ENCODE data around the gene PALB2. TPM values are rescaled to one million over a fixed set of nuclear protein-coding genes. Genes with fewer than 3 reads are reported as not detected.

The PALB2 gene
- total RNA-seq, 2 experiments from 2014 or later = 20.3 to 20.8 TPM

DNA sequence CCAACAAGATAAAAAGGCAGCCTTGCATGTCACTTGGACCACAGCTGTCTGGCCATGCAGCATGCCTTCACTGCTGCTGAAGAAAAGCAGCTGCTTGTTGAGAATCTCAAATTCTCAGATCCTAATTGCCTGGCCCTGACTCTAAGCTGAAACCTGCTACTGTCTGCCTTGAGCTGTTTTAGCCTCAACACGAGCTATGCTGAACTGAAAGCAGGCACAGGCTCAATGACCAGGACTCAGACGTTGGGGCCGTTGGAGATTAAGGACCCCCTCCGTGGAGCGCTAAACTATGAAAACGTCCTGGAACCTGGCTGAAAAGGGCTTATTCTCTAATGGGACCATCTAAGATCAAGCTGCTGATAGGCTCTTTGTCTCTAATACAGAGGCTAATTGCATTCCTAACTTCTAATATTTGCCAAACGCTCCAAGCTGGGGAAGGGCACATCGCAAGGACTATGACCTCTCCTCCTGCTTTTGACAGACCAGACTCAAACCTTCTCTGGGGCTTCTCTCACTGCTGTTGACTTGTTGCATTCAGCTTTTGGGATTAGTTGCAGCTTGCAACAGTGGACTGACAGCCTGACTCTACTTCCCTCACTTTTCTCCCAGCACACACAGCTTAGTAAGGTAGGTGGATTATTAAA lies 33.0 kb upstream of the PALB2 start:
- intact Hi-C loops (cut with micrococcal nuclease) = loop anchor here (10.0 kb wide), 1 partner anchor 169 kb away; no protein-coding TSS in a partner anchor

DNA sequence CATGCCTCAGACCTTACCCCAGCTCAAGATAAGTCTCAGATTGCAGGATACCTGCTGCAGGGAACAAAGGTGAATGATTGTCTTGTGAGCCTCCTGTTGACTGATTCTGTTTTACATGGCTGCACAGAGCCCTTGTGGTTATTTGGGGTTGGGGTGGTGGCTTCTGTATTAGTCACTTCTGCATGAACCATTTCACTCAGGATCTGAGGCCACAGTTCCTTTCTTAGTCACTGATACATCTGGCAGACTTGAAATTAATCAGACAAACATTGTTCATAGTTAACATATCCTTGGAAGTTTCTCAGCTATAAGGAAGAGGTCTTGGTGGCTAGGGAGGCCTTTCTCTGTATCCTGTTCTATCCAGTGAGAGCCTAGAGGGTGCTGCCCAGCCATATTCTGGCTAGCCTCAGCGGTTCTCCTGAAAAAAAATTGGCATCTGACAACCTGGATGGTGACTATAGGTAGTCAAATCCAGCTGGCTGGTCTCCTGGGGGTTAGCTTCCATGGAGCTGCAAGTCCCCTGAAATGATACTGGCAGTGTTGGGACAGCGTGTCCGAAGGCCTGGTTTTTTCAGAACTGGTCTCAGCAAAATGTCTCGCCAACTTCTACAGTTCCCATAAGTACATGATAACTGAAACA lies 29.1 kb upstream of the PALB2 start:
- H3K4me1 Mint-ChIP-seq (ENCODE audit: low read depth) = peaks cover 19% of the 10 kb centered on the region
- intact Hi-C loops (cut with micrococcal nuclease) = loop anchor here (1.0 to 10.0 kb wide), 3 partner anchors 18 to 173 kb away; no protein-coding TSS in a partner anchor
- H3K36me3 Mint-ChIP-seq = peaks cover 57% of the 10 kb centered on the region
- DNase-seq = peak; percentile 84
- H3K4me3 Mint-ChIP-seq = no peak overlapping the region
- no peaks in the 10 kb centered on the region for H3K27me3 Mint-ChIP-seq
- no peaks in the 10 kb centered on the region for H3K9me3 Mint-ChIP-seq
- ChIA-PET POLR2A (interaction anchor here (1.0 to 1.7 kb wide), 3 partner anchors 9 to 166 kb away, joined by 4 to 10 read pairs (median 5); partner anchors contain the start of gene PLK1), CTCF (interaction anchor here (0.5 to 1.1 kb wide), 4 partner anchors 15 to 371 kb away, joined by 3 to 6 read pairs (median 4); no protein-coding TSS in a partner anchor)
- peak overlapping the region; percentile 44 for H3K27ac Mint-ChIP-seq

More for the DNA sequence above, 33.0 kb upstream of the PALB2 start:
- Mint-ChIP-seq H3K36me3 (peaks cover 22% of the 10 kb centered on the region), H3K27me3 (no peaks in the 10 kb centered on the region), H3K9me3 (no peaks in the 10 kb centered on the region), H3K4me1 (ENCODE audit: low read depth) (peaks cover 22% of the 10 kb centered on the region), H3K27ac (no peak overlapping the region), H3K4me3 (no peak overlapping the region)
- ChIA-PET CTCF (no interaction called here), POLR2A (no interaction called here)
- DNase-seq = no peak

DNA sequence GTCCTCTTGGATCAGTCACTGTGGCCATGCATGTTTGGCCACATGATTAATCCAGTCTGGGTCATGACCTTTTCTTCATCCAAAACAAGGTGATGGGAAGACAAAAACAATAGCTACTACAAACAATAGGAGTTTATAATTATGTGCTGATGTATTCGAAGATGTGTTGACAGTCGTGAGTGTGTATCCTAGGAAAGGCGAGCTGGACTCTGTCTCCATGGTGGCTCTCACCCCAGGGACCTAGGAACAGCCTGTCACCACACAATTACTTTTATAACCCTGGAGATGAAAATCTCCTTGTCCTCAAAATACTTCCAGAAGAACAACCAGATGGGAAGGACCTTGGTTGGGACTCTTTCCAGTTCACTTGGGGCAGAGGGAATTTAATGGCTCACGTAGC lies 27.8 kb upstream of the PALB2 start:
- H3K4me1 Mint-ChIP-seq (ENCODE audit: low read depth) = peaks cover 23% of the 10 kb centered on the region
- no peaks in the 10 kb centered on the region for H3K27me3 Mint-ChIP-seq
- H3K9me3 Mint-ChIP-seq = no peaks in the 10 kb centered on the region
- no peak overlapping the region for H3K4me3 Mint-ChIP-seq
- intact Hi-C loops (cut with micrococcal nuclease) = no loop called here
- no peak overlapping the region for H3K27ac Mint-ChIP-seq
- CTCF ChIA-PET = interaction anchor here (1.2 to 1.5 kb wide), 2 partner anchors 10 to 72 kb away, joined by 4 read pairs; partner anchors contain the start of gene PLK1
- POLR2A ChIA-PET = interaction anchor here (1.6 kb wide), 1 partner anchor 18 kb away, joined by 5 read pairs; no protein-coding TSS in a partner anchor
- DNase-seq = no peak
- peaks cover 62% of the 10 kb centered on the region for H3K36me3 Mint-ChIP-seq

DNA sequence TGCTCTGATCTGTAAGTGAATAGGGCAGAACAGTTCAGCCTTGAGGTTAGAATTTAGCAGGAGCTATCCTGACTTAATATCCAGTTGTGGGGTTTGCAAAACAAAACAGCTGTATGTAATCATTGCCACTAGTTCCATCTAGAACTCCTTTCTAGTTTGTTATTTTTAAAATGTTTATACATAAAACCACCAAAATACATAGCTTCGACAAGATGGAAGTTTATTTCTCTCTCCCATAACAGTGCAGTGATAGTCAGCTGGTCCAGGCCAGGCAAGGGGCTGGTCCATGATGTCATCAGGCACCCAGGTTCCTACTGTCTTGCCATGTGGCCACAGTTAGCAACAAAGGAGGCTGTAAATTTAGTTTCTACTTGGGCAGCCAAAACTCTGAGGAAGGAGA lies 27.1 kb upstream of the PALB2 start:
- Mint-ChIP-seq H3K36me3 (peaks cover 62% of the 10 kb centered on the region), H3K4me3 (no peak overlapping the region), H3K9me3 (no peaks in the 10 kb centered on the region), H3K27me3 (no peaks in the 10 kb centered on the region), H3K4me1 (ENCODE audit: low read depth) (peaks cover 26% of the 10 kb centered on the region), H3K27ac (no peak overlapping the region)
- ChIA-PET CTCF (interaction anchor here (1.5 kb wide), 1 partner anchor 71 kb away, joined by 4 read pairs; no protein-coding TSS in a partner anchor), POLR2A (no interaction called here)
- no peak for DNase-seq
- intact Hi-C loops (cut with micrococcal nuclease) = no loop called here

DNA sequence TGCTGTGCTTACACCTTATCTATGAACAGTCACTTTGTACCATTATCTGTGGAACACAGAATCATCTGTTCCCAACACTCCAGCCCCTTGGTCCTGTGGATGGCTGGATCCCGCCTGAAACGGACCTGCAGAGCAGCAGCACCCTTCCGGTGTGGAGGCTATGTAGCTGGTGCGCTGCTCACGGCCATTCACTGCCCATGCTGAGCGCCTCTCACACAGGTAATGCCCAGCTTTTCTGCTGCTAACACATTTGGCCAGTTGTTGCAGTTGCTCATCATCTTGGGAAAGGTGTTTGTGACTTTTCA lies 26.2 kb upstream of the PALB2 start:
- no peak for DNase-seq
- peaks cover 67% of the 10 kb centered on the region for H3K36me3 Mint-ChIP-seq
- no peak overlapping the region for H3K27ac Mint-ChIP-seq
- no peaks in the 10 kb centered on the region for H3K9me3 Mint-ChIP-seq
- no peaks in the 10 kb centered on the region for H3K27me3 Mint-ChIP-seq
- intact Hi-C loops (cut with micrococcal nuclease) = no loop called here
- CTCF ChIA-PET = interaction anchor here (1.5 kb wide), 1 partner anchor 70 kb away, joined by 4 read pairs; no protein-coding TSS in a partner anchor
- H3K4me3 Mint-ChIP-seq = no peak overlapping the region
- H3K4me1 Mint-ChIP-seq (ENCODE audit: low read depth) = peaks cover 26% of the 10 kb centered on the region
- POLR2A ChIA-PET = no interaction called here

DNA sequence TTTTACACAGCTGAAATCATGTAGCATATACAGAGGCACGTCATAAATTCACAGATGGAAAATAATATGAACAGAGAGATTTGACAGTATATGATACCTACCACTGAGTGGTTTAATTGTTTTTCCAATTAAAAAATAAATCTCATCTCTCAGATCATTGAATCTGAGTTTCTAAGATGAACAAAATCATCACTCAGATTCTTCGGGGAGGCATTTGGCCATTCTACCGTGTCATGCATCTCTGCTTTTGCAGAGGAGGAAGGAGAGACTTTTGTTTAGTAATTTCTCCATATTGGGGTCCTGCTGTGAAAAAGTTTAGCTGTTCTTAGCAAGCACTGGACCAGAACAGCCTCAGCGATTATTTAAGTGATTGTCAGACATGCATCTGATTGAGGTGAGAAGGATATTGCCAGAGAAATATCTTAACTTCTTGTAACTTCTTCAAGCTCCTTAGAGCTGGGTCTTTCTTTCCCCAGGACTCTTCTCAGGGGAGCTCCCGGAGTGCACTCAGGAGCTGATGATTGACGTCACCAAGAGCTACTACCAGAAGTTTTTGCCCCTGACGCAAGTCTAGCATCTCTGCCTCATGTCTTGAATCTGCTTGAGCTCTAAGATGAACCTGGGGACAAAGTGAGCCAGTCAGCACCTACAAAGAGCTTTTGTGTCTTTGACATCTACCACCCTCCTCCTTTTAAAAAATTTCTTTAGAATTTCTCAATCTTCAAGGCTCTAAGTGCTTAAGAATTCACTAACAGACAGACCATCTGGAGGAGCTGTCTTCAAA lies 25.7 kb upstream of the PALB2 start:
- ChIA-PET POLR2A (no interaction called here), CTCF (no interaction called here)
- Mint-ChIP-seq H3K27ac (no peak overlapping the region), H3K9me3 (no peaks in the 10 kb centered on the region), H3K4me3 (no peak overlapping the region), H3K36me3 (peaks cover 68% of the 10 kb centered on the region), H3K27me3 (no peaks in the 10 kb centered on the region), H3K4me1 (ENCODE audit: low read depth) (peaks cover 26% of the 10 kb centered on the region)
- intact Hi-C loops (cut with micrococcal nuclease) = no loop called here
- DNase-seq = no peak

DNA sequence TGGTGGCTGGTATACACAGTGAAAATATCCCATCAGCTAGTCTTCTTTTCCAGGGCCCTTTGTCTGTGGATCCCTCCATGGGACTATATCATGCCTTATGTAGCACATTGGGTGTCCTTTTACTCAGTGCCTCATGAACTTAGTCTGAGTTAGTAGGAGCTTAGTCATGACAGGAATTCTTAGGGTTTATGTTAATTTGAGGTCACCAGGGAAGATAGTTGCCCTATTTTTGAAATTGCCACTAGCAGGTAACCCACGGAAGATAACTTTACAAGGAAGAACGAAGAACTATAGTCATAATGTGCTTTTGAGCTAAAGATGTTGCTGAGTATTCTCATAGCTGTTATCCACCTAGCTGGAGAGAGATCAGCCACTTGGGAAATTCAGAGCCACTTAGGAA lies 22.8 kb upstream of the PALB2 start:
- no peaks in the 10 kb centered on the region for H3K9me3 Mint-ChIP-seq
- no peak overlapping the region for H3K27ac Mint-ChIP-seq
- CTCF ChIA-PET = no interaction called here
- intact Hi-C loops (cut with micrococcal nuclease) = no loop called here
- no peaks in the 10 kb centered on the region for H3K27me3 Mint-ChIP-seq
- no peak for DNase-seq
- POLR2A ChIA-PET = interaction anchor here (0.6 kb wide), 1 partner anchor 14 kb away, joined by 3 read pairs; no protein-coding TSS in a partner anchor
- peaks cover 11% of the 10 kb centered on the region for H3K4me1 Mint-ChIP-seq (ENCODE audit: low read depth)
- no peak overlapping the region for H3K4me3 Mint-ChIP-seq
- peaks cover 76% of the 10 kb centered on the region for H3K36me3 Mint-ChIP-seq

DNA sequence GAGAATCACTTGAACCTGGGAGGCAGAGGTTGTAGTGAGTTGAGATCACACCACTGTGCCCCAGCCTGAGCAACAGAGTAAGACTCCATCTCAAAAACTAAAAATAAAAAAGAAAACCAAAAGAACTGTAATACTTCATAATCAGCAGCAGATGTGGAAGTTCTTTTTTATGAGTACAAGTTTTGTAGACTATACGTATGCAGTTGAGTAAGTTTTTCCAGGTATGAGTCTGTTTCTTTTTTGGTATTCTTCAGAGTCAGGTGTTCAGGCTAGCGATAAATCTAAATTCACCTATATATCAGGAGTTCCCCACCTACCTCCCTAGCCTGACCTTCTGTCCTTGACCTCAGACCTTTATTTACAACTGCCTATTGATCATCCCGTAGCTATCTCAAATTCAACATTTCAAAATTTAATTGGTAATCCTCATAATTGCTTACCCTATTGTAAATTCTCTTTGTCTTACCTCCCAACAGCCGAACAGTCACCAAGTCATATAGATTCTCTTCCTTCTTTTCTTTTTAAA lies 10.9 kb upstream of the PALB2 start:
- peak; percentile 21 for DNase-seq
- Mint-ChIP-seq H3K4me3 (no peak overlapping the region), H3K27ac (peak overlapping the region; percentile 62), H3K36me3 (peaks cover 38% of the 10 kb centered on the region), H3K4me1 (ENCODE audit: low read depth) (peaks cover 29% of the 10 kb centered on the region), H3K9me3 (no peaks in the 10 kb centered on the region), H3K27me3 (no peaks in the 10 kb centered on the region)
- intact Hi-C loops (cut with micrococcal nuclease) = loop anchor here (1.0 kb wide), 1 partner anchor 18 kb away; no protein-coding TSS in a partner anchor
- ChIA-PET POLR2A (no interaction called here), CTCF (interaction anchor here (0.7 kb wide), 1 partner anchor 77 kb away, joined by 3 read pairs; no protein-coding TSS in a partner anchor)

DNA sequence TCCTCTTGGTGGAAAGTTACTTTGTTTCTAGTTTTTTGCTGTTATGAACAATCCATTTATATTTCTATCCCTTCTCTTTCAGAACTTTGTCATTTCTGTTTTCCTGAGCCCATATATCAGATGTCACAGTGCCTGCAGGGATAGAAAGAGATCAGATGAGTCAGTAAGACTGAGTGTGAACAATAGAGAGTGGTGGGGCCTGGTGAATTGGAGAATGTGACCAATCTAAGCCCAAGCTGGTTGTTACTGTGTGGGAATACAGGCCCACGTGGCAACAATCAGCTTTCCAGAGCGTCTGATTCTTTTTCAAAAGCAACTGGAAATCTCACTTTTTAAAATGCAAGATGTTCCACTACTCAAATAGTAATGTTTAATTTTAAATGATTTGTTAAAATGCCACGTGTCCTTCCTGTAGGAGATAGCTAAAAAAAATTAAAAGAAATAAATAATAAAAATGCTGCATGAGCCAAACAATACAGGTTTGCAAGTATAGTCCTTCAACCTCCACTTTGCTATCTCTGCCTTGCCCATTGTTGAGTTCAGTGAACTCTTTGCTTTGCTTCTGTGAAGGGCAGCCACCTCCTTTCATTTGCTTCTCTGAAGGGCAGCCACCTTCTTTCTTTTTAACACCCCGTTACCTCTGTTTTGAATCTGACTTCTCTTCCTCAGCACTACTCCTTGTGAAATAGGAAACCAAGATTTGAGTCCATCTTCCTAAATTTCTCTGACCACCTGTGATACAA lies 9.7 kb upstream of the PALB2 start:
- Mint-ChIP-seq H3K36me3 (peaks cover 46% of the 10 kb centered on the region), H3K9me3 (no peaks in the 10 kb centered on the region), H3K27me3 (no peaks in the 10 kb centered on the region), H3K4me1 (ENCODE audit: low read depth) (peaks cover 37% of the 10 kb centered on the region), H3K4me3 (no peak overlapping the region), H3K27ac (peak overlapping the region; percentile 67)
- CTCF ChIA-PET = interaction anchor here (1.1 kb wide), 1 partner anchor 29 kb away, joined by 3 read pairs; no protein-coding TSS in a partner anchor
- intact Hi-C loops (cut with micrococcal nuclease) = no loop called here
- DNase-seq = peak; percentile 34
- POLR2A ChIA-PET = interaction anchor here (1.2 to 1.4 kb wide), 2 partner anchors 19 to 27 kb away, joined by 3 to 5 read pairs; partner anchors contain the start of gene PLK1

DNA sequence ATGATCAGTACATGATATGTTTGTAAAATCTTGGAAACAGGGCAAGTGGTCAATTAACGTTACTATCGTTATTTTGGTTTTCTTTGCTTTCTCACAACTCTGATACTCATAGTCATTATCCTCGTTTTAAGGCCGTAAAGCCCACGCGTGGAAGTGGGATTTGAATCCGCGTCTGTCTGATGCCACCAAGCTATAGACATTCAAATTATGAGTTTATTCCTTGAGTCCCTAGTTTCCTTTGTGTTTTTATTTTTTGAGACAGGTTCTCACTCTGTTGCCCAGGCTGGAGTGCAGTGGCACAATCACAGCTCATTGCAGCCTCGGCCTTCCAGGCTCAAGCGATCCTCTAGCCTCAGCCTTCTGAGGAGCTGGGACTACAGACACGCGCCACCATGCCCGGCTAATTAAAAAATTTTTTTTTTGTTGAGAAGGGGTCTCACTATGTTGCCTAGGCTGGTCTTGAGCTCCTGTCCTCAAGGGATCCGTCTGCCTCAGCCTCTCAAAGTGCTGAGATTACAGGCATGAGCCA lies 1.2 kb upstream of the PALB2 start:
- Mint-ChIP-seq H3K9me3 (no peaks in the 10 kb centered on the region), H3K4me1 (ENCODE audit: low read depth) (peaks cover 32% of the 10 kb centered on the region), H3K36me3 (peaks cover 32% of the 10 kb centered on the region), H3K27me3 (no peaks in the 10 kb centered on the region), H3K4me3 (peak overlapping the region; percentile 99), H3K27ac (peak overlapping the region; percentile 94)
- CTCF ChIA-PET = interaction anchor here (1.0 to 1.1 kb wide), 2 partner anchors 45 to 85 kb away, joined by 3 to 4 read pairs; no protein-coding TSS in a partner anchor
- POLR2A ChIA-PET = interaction anchor here (1.2 to 2.0 kb wide), 2 partner anchors 47 to 85 kb away, joined by 3 to 6 read pairs; partner anchors contain the start of genes EARS2 and UBFD1
- no peak for DNase-seq
- intact Hi-C loops (cut with micrococcal nuclease) = loop anchor here (10.0 kb wide), 1 partner anchor 138 kb away; no protein-coding TSS in a partner anchor

DNA sequence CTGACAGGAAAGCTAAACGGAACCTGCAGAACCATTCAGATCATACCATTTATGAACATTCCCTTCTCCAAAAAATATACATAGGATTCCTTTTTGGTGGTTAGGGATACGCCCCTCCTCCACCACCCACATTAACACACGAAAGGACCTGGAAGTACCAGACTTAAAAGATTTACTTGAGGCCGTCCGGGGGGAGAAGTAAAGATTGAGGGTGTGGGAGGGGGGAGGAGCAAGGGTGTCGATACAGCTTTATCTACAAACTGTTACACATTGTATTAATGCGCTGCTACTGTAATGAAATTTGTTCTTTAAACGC lies 537 bp downstream of the PALB2 start:
- CTCF ChIA-PET = interaction anchor here (1.1 to 1.6 kb wide), 3 partner anchors 44 to 162 kb away, joined by 3 to 7 read pairs (median 3); partner anchors contain the start of genes EARS2 and UBFD1
- intact Hi-C loops (cut with micrococcal nuclease) = loop anchor here (2.0 to 10.0 kb wide), 2 partner anchors 38 to 136 kb away; partner anchors contain the start of gene PLK1
- no peaks in the 10 kb centered on the region for H3K9me3 Mint-ChIP-seq
- peaks cover 21% of the 10 kb centered on the region for H3K4me1 Mint-ChIP-seq (ENCODE audit: low read depth)
- H3K27me3 Mint-ChIP-seq = no peaks in the 10 kb centered on the region
- peak overlapping the region; percentile 99 for H3K4me3 Mint-ChIP-seq
- DNase-seq = no peak
- peak overlapping the region; percentile 81 for H3K27ac Mint-ChIP-seq
- POLR2A ChIA-PET = interaction anchor here (1.3 to 2.0 kb wide), 2 partner anchors 39 to 83 kb away, joined by 6 to 9 read pairs; partner anchors contain the start of genes EARS2, PLK1 and UBFD1
- peaks cover 27% of the 10 kb centered on the region for H3K36me3 Mint-ChIP-seq

Measured in activated CD4-positive, alpha-beta memory T cell treated with anti-CD3 and anti-CD28 coated beads for 36 hours (primary cell).